ENCODE data around the gene ELOVL5.

GRCh38 chr6:53294095-53294494 is 54.7 kb downstream of the ELOVL5 start:
- TF ChIP-seq CTCF (IDR thresholded peaks at IDR 0.05 in 8 of 11, conservative IDR thresholded peaks at IDR 0.05 in 3 of 11) (peak in 10 of 11 experiments; percentile 25 to 79 (median 64)), POLR2AphosphoS5 (IDR thresholded peaks at IDR 0.05) (no peak)

Measured in spleen (tissue), 7 donors.